HL-60 (cell line): ENCODE results near the gene ANKRD62.

ENCODE experiments used
- DNase-seq, 2 experiments: peaks; one replicate each; pipeline ENCODE4 v3.0.0-alpha.2; 2010 to 2020; ENCODE audit warnings: low read depth in 1 of 2, low spot score in 1 of 2
- H3K27ac ChIP-seq: fragments of 250-450 bp; sonication (Bioruptor Pico); replicated peaks from 2 replicates; pipeline ENCODE4 v1.5.1; 2020; ENCODE audit warnings: mild to moderate bottlenecking, moderate library complexity
- H3K27me3 ChIP-seq: fragments of 250-450 bp; sonication (Bioruptor Pico); 2 replicates; pipeline ENCODE4 v1.5.1; 2021; ENCODE audit warnings: mild to moderate bottlenecking, moderate library complexity; ENCODE audit not compliant: insufficient read depth, poor library complexity, severe bottlenecking
- H3K4me3 ChIP-seq: replicated peaks from 2 replicates; pipeline ENCODE4 v1.5.1; 2011; ENCODE audit warnings: mild to moderate bottlenecking, control low read depth, low read length; ENCODE audit not compliant: insufficient read depth
- GABPA ChIP-seq: IDR thresholded peaks from 2 replicates; pipeline ENCODE4 v1.6.1; 2012; ENCODE audit warnings: low read depth
- POLR2AphosphoS5 ChIP-seq: IDR thresholded peaks from 2 replicates; pipeline ENCODE4 v1.6.1; 2012; ENCODE audit warnings: low read depth
- SPI1 ChIP-seq: IDR thresholded peaks from 2 replicates; pipeline ENCODE4 v1.6.1; 2012; ENCODE audit warnings: low read depth, mild to moderate bottlenecking, borderline replicate concordance
- TF ChIP-seq, protein P1 (sequence below): IDR thresholded peaks from one replicate; pipeline ENCODE4 v1.5.1; 2011; ENCODE audit warnings: low read length, control low read depth, inconsistent platforms; ENCODE audit not compliant: insufficient read depth
- TF ChIP-seq, protein P2 (sequence below): IDR thresholded peaks from 2 replicates; pipeline ENCODE4 v1.6.1; 2012; ENCODE audit warnings: low read depth; ENCODE audit not compliant: insufficient replicate concordance

Gene ANKRD62

DNA sequence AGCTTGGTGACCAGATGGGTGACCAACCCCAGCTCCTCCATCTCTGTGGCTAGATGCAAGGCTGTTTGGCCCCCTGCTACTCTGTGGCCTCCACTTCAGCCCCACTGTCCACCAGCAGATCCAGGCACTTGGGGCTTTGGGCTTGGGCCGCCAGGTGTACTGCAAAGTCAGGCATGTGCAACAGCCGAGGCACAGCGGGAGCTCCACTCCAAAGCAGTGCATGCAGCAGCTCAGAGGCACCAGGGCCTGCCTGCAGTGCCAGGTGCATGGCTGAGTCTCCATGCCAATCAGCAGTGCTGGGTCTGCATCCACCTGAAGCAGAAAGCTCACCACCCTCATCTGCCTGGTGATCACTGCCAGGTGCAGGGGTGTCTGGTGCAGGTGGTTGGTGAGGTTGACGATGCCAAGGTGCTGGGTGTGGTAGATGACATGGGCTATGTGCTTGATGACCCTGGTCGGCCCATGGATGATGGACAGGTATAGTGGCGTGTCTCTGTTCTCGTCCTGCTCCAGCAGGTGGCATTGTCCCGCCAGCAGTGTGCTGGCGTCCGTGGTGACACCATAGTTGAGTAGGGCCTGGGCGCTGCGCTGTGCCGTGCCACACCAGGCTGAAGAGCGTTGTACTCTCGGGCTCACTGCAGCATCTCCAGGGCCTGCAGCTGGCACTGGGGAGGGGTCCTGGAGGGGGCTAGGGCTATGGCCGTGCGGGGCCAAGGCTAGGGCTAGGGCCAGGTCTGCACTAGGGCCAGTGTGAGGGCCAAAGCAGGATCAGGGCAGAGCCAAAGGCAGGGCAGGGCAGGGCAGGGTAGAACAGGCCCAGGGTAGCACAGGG, 1.0 kb upstream of the ANKRD62 start:
- TF ChIP-seq, protein P1, sequence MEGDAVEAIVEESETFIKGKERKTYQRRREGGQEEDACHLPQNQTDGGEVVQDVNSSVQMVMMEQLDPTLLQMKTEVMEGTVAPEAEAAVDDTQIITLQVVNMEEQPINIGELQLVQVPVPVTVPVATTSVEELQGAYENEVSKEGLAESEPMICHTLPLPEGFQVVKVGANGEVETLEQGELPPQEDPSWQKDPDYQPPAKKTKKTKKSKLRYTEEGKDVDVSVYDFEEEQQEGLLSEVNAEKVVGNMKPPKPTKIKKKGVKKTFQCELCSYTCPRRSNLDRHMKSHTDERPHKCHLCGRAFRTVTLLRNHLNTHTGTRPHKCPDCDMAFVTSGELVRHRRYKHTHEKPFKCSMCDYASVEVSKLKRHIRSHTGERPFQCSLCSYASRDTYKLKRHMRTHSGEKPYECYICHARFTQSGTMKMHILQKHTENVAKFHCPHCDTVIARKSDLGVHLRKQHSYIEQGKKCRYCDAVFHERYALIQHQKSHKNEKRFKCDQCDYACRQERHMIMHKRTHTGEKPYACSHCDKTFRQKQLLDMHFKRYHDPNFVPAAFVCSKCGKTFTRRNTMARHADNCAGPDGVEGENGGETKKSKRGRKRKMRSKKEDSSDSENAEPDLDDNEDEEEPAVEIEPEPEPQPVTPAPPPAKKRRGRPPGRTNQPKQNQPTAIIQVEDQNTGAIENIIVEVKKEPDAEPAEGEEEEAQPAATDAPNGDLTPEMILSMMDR, result no peak
- TF ChIP-seq SPI1, result no peak
- no peak for TF ChIP-seq POLR2AphosphoS5
- no peak for TF ChIP-seq GABPA
- TF ChIP-seq, protein P2, sequence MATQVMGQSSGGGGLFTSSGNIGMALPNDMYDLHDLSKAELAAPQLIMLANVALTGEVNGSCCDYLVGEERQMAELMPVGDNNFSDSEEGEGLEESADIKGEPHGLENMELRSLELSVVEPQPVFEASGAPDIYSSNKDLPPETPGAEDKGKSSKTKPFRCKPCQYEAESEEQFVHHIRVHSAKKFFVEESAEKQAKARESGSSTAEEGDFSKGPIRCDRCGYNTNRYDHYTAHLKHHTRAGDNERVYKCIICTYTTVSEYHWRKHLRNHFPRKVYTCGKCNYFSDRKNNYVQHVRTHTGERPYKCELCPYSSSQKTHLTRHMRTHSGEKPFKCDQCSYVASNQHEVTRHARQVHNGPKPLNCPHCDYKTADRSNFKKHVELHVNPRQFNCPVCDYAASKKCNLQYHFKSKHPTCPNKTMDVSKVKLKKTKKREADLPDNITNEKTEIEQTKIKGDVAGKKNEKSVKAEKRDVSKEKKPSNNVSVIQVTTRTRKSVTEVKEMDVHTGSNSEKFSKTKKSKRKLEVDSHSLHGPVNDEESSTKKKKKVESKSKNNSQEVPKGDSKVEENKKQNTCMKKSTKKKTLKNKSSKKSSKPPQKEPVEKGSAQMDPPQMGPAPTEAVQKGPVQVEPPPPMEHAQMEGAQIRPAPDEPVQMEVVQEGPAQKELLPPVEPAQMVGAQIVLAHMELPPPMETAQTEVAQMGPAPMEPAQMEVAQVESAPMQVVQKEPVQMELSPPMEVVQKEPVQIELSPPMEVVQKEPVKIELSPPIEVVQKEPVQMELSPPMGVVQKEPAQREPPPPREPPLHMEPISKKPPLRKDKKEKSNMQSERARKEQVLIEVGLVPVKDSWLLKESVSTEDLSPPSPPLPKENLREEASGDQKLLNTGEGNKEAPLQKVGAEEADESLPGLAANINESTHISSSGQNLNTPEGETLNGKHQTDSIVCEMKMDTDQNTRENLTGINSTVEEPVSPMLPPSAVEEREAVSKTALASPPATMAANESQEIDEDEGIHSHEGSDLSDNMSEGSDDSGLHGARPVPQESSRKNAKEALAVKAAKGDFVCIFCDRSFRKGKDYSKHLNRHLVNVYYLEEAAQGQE, result no peak
- Histone ChIP-seq H3K4me3 (no peak overlapping the region), H3K27ac (no peak overlapping the region), H3K27me3 (peaks cover 5% of the 10 kb centered on the region)
- peak in 1 of 2 experiments; percentile 36 for DNase-seq

DNA sequence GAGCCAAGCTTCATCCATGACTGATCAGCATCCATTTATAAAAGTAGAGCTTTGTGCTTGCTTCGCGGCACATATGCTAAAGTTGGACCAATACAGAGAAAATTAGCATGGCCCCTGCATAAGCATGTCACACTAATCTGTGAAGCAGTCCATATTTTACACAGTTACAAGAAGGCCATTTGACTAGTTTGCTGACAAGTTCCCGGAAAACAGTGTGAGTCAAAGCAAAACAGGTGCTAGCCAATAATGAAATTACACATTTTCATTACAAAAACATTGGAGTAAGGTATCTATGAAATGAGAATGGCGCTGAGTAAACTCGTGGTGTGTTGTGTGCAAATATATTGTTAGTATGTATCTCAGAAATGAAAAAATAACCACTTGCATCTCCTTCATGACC, 4.7 kb downstream of the ANKRD62 start:
- Histone ChIP-seq H3K27ac (no peak overlapping the region), H3K27me3 (peaks cover 14% of the 10 kb centered on the region), H3K4me3 (no peak overlapping the region)
- TF ChIP-seq SPI1, result no peak
- TF ChIP-seq, protein P1, result no peak
- no peak for TF ChIP-seq POLR2AphosphoS5
- no peak for DNase-seq

DNA sequence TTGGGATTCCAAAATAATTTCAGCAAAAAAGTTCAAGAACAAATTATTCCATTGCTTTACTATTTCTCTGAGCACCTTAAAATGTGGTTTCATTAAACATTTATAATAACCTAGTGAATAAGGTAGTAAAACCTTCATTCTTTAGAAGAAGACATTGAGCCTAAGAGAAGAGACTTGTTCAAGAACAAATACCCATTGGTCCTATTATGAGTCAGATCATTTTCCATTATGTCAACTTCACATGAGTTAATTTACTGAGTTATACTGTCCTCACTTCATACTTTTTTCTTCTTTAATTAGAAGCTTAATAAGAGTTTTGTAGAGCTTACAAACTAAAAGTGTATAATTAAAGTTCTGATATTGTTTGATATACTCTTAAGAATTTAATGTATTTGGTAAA, 5.5 kb downstream of the ANKRD62 start:
- peaks cover 16% of the 10 kb centered on the region for H3K27me3 ChIP-seq
- no peak overlapping the region for H3K4me3 ChIP-seq
- no peak overlapping the region for H3K27ac ChIP-seq
- no peak for DNase-seq
- no peak for TF ChIP-seq GABPA
- TF ChIP-seq POLR2AphosphoS5, result no peak
- TF ChIP-seq, protein P1, result no peak
- TF ChIP-seq, protein P2, result no peak
- no peak for TF ChIP-seq SPI1

DNA sequence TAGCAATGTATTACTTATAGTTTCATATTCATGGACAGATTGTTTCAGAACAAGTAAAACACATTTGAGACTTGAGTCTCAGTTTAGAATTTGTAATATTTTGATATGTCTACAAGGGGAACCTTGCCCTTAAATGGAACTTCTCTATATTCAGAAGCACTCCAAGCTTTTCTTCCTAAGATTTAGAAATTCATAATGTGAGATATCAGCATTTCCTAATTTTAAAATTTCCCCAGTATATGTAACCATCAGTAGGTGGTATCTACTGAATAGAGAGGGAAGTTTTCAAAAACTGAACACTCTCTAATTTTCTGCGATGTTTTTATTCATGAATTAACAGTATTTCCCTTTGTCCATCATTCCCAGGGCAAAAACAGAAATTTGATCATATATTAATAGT, 7.6 kb downstream of the ANKRD62 start:
- DNase-seq, result no peak
- Histone ChIP-seq H3K27me3 (peaks cover 34% of the 10 kb centered on the region), H3K27ac (no peak overlapping the region), H3K4me3 (no peak overlapping the region)
- TF ChIP-seq, protein P2, result no peak
- TF ChIP-seq POLR2AphosphoS5, result no peak
- TF ChIP-seq, protein P1, result no peak
- TF ChIP-seq GABPA, result no peak
- TF ChIP-seq SPI1, result no peak
